DMS114 treated with DMSO at 0.1 percent for 48 hours (cell line): Measurements from ENCODE around the gene PIEZO2.

Source experiments
- DNase-seq: peaks from one replicate; lab custom pipeline; 2025; ENCODE audit not compliant: unreplicated experiment; lab: John Stamatoyannopoulos, UW

Gene PIEZO2

GRCh38 chr18:10755855-10756254, 393.5 kb downstream of the PIEZO2 start:
- no peak for DNase-seq

GRCh38 chr18:10754128-10754527, 395.2 kb downstream of the PIEZO2 start:
- DNase-seq: no peak

- DNase-seq: no peak
These were observed 397.0 kb downstream of the PIEZO2 start for GRCh38 chr18:10752382-10752781.

GRCh38 chr18:10751653-10752052, 397.7 kb downstream of the PIEZO2 start:
- no peak for DNase-seq

- no peak for DNase-seq
These were observed 399.0 kb downstream of the PIEZO2 start for GRCh38 chr18:10750191-10751035.

GRCh38 chr18:10748641-10749040, 400.7 kb downstream of the PIEZO2 start:
- DNase-seq: no peak

- DNase-seq: no peak
These were observed 403.4 kb downstream of the PIEZO2 start for GRCh38 chr18:10745971-10746370.

- no peak for DNase-seq
These were observed 404.1 kb downstream of the PIEZO2 start for GRCh38 chr18:10745219-10745618.

- DNase-seq: no peak
These were observed 405.6 kb downstream of the PIEZO2 start for GRCh38 chr18:10743766-10744165.

- no peak for DNase-seq
These were observed 410.2 kb downstream of the PIEZO2 start for GRCh38 chr18:10739152-10739551.

- no peak for DNase-seq
These were observed 412.4 kb downstream of the PIEZO2 start for GRCh38 chr18:10736984-10737383.

GRCh38 chr18:10732990-10733389, 416.4 kb downstream of the PIEZO2 start:
- no peak for DNase-seq

GRCh38 chr18:10727477-10727876, 421.9 kb downstream of the PIEZO2 start:
- DNase-seq: no peak

GRCh38 chr18:10726198-10727068, 422.9 kb downstream of the PIEZO2 start:
- DNase-seq: no peak

GRCh38 chr18:10724666-10725065, 424.7 kb downstream of the PIEZO2 start:
- DNase-seq: no peak

- no peak for DNase-seq
These were observed 425.9 kb downstream of the PIEZO2 start for GRCh38 chr18:10723496-10723895.

- no peak for DNase-seq
These were observed 430.6 kb downstream of the PIEZO2 start for GRCh38 chr18:10718809-10719208.

- no peak for DNase-seq
These were observed 433.6 kb downstream of the PIEZO2 start for GRCh38 chr18:10715791-10716190.

- no peak for DNase-seq
These were observed 436.0 kb downstream of the PIEZO2 start for GRCh38 chr18:10713409-10713808.

GRCh38 chr18:10707294-10707693, 442.1 kb downstream of the PIEZO2 start:
- no peak for DNase-seq

GRCh38 chr18:10705786-10706185, 443.6 kb downstream of the PIEZO2 start:
- no peak for DNase-seq

GRCh38 chr18:10705291-10705690, 444.1 kb downstream of the PIEZO2 start:
- no peak for DNase-seq
